Bronchial epithelial cell (primary cell): ENCODE measurements around the gene SKA2. TPM values are rescaled to one million over a fixed set of nuclear protein-coding genes. Genes with fewer than 3 reads are reported as not detected.
A peak's percentile ranks its signal among the peaks of the same experiment; 100 is the strongest.

Source experiments
- DNase-seq: peaks from one replicate; pipeline ENCODE4 v3.0.0-alpha.2; 2010; ENCODE audit warnings: low read depth
- FAIRE-seq: peaks from 2 replicates; lab custom pipeline; 2011; peaks lifted over from hg19 to GRCh38; lab: Jason Lieb, UNC
- H3K27me3 ChIP-seq: 2 replicates; pipeline ENCODE4 v1.5.1; 2011; ENCODE audit warnings: low read length; ENCODE audit not compliant: control insufficient read depth, insufficient read depth
- H3K36me3 ChIP-seq: 2 replicates; pipeline ENCODE4 v1.5.1; 2011; ENCODE audit warnings: low read length; ENCODE audit not compliant: control insufficient read depth, insufficient read depth
- H3K4me3 ChIP-seq: 2 replicates; pipeline ENCODE4 v1.5.1; 2011; ENCODE audit warnings: mild to moderate bottlenecking, low read depth, low read length, control low read depth
- CTCF ChIP-seq: IDR thresholded peaks from 2 replicates; pipeline ENCODE4 v1.5.1; 2011; ENCODE audit warnings: mild to moderate bottlenecking, moderate library complexity, low read length, control low read depth, inconsistent platforms; ENCODE audit not compliant: insufficient read depth, severe bottlenecking
- total RNA-seq: library from RNA; depleted of rRNA; stranded (reverse); fragments of >200 nt; gene quantifications from 2 replicates; pipeline ENCODE4 v1.2.1, GENCODE V29; 2014

SKA2 gene
- total RNA-seq, 1 donor from 2014 or later, result 34.2 TPM

GRCh38 chr17:59106463-59107305 lies 48.3 kb downstream of the SKA2 start, which contains the start of gene TRIM37:
TSS of gene TRIM37 (minus strand) at chr17:59106880. CDS start at chr17:59106461, 419 bp downstream.
- no peaks in the 10 kb centered on the region for H3K27me3 ChIP-seq
- FAIRE-seq (peak; percentile 7), DNase-seq (peak; percentile 97)
- H3K36me3 ChIP-seq, result peaks cover 2% of the 10 kb centered on the region
- peak within 1 kb of the TSS; percentile 87 for H3K4me3 ChIP-seq
- TF ChIP-seq CTCF, result peak; percentile 21

- peak overlapping the region; percentile 87 for H3K4me3 ChIP-seq
- H3K36me3 ChIP-seq, result peaks cover 2% of the 10 kb centered on the region
- DNase-seq (peak; percentile 47), FAIRE-seq (no peak)
- no peaks in the 10 kb centered on the region for H3K27me3 ChIP-seq
- no peak for TF ChIP-seq CTCF
Measured at GRCh38 chr17:59105852-59106462, 49.0 kb downstream of the SKA2 start.

GRCh38 chr17:59101178-59101577 lies 53.8 kb downstream of the SKA2 start:
- no peak for DNase-seq
- FAIRE-seq, result no peak
- TF ChIP-seq CTCF, result no peak
- Histone ChIP-seq H3K27me3 (no peaks in the 10 kb centered on the region), H3K4me3 (no peak overlapping the region), H3K36me3 (peaks cover 2% of the 10 kb centered on the region)

- no peak for DNase-seq
Measured at GRCh38 chr17:59097876-59098275, 57.1 kb downstream of the SKA2 start.

GRCh38 chr17:59094861-59095530 lies 60.0 kb downstream of the SKA2 start:
- FAIRE-seq, result no peak
- Histone ChIP-seq H3K36me3 (no peaks in the 10 kb centered on the region), H3K4me3 (no peak overlapping the region), H3K27me3 (no peaks in the 10 kb centered on the region)
- TF ChIP-seq CTCF, result no peak
- DNase-seq, result no peak

More at GRCh38 chr17:59097876-59098275, 57.1 kb downstream of the SKA2 start:
- no peak for FAIRE-seq
- TF ChIP-seq CTCF, result no peak
- Histone ChIP-seq H3K36me3 (peaks cover 2% of the 10 kb centered on the region), H3K4me3 (no peak overlapping the region), H3K27me3 (no peaks in the 10 kb centered on the region)
